Right forelimb (tissue), 1 donor: ENCODE data around the gene ZFC3H1.
"Not testable (repeated sequence)": the region's sequence is repeated elsewhere in the genome, so short reads cannot be mapped to it uniquely, and the experiment has no call there.

ENCODE experiments used
- DNase-seq: peaks from one replicate; pipeline ENCODE4 v3.0.0-alpha.2; 2018

The ZFC3H1 gene

GRCh38 chr12:71626098-71626497 lies 37.5 kb downstream of the ZFC3H1 start:
- no peak for DNase-seq

GRCh38 chr12:71625476-71625875 lies 38.2 kb downstream of the ZFC3H1 start:
- DNase-seq, result no peak

- DNase-seq, result no peak
Observed at GRCh38 chr12:71621938-71622337, 41.7 kb downstream of the ZFC3H1 start.

- no peak for DNase-seq
Observed at GRCh38 chr12:71610031-71610795, 53.4 kb downstream of the ZFC3H1 start.

GRCh38 chr12:71607494-71608330 lies 55.9 kb downstream of the ZFC3H1 start:
- DNase-seq, result no peak

GRCh38 chr12:71605039-71605438 lies 58.6 kb downstream of the ZFC3H1 start:
- no peak for DNase-seq

- no peak for DNase-seq
Observed at GRCh38 chr12:71602761-71603577, 60.7 kb downstream of the ZFC3H1 start.

- no peak for DNase-seq
Observed at GRCh38 chr12:71601546-71601945, 62.1 kb downstream of the ZFC3H1 start.

- no peak for DNase-seq
Observed at GRCh38 chr12:71599210-71599609, 64.4 kb downstream of the ZFC3H1 start.

- no peak for DNase-seq
Observed at GRCh38 chr12:71594214-71594948, 69.3 kb downstream of the ZFC3H1 start.

- no peak for DNase-seq
Observed at GRCh38 chr12:71592841-71593240, 70.8 kb downstream of the ZFC3H1 start.

GRCh38 chr12:71591601-71592000 lies 72.0 kb downstream of the ZFC3H1 start:
- no peak for DNase-seq

GRCh38 chr12:71589478-71589881 lies 74.2 kb downstream of the ZFC3H1 start:
- no peak for DNase-seq

- no peak for DNase-seq
Observed at GRCh38 chr12:71587012-71587411, 76.6 kb downstream of the ZFC3H1 start.

- DNase-seq, result no peak
Observed at GRCh38 chr12:71585218-71585617, 78.4 kb downstream of the ZFC3H1 start.

- no peak for DNase-seq
Observed at GRCh38 chr12:71584356-71584755, 79.3 kb downstream of the ZFC3H1 start.

GRCh38 chr12:71582925-71583324 lies 80.7 kb downstream of the ZFC3H1 start:
- no peak for DNase-seq

- no peak for DNase-seq
Observed at GRCh38 chr12:71581206-71581605, 82.4 kb downstream of the ZFC3H1 start.

- DNase-seq, result no peak
Observed at GRCh38 chr12:71578694-71579258, 84.9 kb downstream of the ZFC3H1 start.

- DNase-seq, result no peak
Observed at GRCh38 chr12:71576496-71576895, 87.2 kb downstream of the ZFC3H1 start.

- DNase-seq, result not testable (repeated sequence)
Observed at GRCh38 chr12:71569885-71570284, 93.8 kb downstream of the ZFC3H1 start.

- no peak for DNase-seq
Observed at GRCh38 chr12:71567537-71567936, 96.1 kb downstream of the ZFC3H1 start.
